ENCODE measurements around the gene CFAP97. TPM values are rescaled to one million over a fixed set of nuclear protein-coding genes. Genes with fewer than 3 reads are reported as not detected.
A peak's percentile ranks its signal among the peaks of the same experiment; 100 is the strongest.

CFAP97 gene
- total and polyA plus RNA-seq, 9 donors = 14.1 to 57.6 (median 38.2) TPM

DNA sequence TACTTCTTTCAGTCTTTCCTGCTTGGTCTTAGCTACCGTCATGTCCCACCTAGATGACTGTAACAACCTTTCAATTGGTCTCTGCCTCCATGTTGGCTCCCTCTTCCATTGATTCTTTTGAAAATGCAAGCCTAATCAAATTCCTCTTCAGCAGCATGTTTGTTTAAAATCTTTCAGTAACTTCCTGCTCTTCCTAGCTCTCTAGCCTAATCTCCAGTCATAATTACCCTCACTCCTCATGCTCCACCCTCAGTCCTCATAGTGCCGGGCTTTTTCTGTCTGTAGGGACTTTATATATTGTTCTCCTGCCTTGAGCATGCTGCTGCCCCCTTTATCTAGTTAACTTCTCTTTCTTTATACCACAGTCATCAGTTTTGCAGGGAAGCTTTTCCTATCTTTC is 17.7 kb upstream of the CFAP97 start:
- Histone ChIP-seq H3K36me3 (no peaks in the 10 kb centered on the region), H3K4me3 (no peak overlapping the region), H3K27ac (no peak overlapping the region), H3K9me3 (no peaks in the 10 kb centered on the region), H3K4me1 (ENCODE audit: insufficient read depth) (peaks cover 16% of the 10 kb centered on the region), H3K27me3 (no peaks in the 10 kb centered on the region)
- DNase-seq = no peak
- no peak for TF ChIP-seq POLR2A (IDR thresholded peaks at IDR 0.05)
- TF ChIP-seq CTCF (IDR thresholded peaks at IDR 0.05) = no peak
- no peak for TF ChIP-seq EP300 (IDR thresholded peaks at IDR 0.05)
- intact Hi-C loops (cut with DNase I) = no loop called here
- 59 to 68% (median 67%) methylated on average over 2 of the region's 2 CpGs for WGBS, 3 donors

DNA sequence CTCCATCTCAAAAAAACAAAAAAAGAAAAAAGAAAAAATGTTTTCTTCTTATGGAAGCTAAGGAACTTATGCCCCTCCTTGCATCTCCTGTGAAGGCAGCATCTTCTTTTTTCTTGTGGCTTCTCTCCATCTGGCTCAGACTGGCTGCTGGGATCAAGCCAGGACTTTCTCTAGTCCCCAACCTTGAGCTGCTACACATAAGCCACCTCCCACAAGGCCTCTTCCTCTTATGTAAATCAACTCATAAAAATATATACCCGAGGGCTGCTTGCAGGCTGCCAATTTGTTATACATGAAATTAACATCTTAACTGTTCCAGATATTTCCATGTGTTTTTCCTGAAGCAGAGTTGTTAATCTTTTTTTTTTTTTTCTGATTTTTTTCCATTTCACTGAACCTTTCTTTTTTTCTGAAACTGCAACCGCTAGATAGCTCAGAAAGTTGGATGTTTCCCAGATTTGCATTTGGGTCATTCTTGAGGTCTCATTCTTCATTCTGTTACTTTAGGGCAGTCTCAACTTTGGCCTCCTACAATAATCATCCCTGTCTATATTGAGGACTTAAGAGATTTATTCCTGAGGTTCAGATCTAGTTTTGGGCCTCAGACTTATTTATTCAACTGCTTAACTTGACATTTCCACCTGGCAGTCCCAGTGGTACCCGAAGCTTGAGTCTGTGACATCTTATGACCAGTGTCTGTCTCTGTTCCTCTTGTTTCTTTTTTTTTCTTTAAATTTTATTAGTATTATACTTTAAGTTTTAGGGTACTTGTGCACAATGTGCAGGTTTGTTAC is 15.9 kb upstream of the CFAP97 start:
- Histone ChIP-seq H3K27me3 (no peaks in the 10 kb centered on the region), H3K36me3 (no peaks in the 10 kb centered on the region), H3K4me3 (no peak overlapping the region), H3K27ac (no peak overlapping the region), H3K9me3 (no peaks in the 10 kb centered on the region), H3K4me1 (ENCODE audit: insufficient read depth) (peaks cover 14% of the 10 kb centered on the region)
- TF ChIP-seq EP300 (IDR thresholded peaks at IDR 0.05) (no peak), CTCF (IDR thresholded peaks at IDR 0.05) (no peak), POLR2A (IDR thresholded peaks at IDR 0.05) (no peak)
- intact Hi-C loops (cut with DNase I) = loop anchor here in 1 of 4 donors (10.0 kb wide), 1 partner anchor 175 kb away; the partner anchor contains the start of genes ANKRD37 and LRP2BP
- DNase-seq = peak; percentile 73 to 86 (median 80)
- WGBS, 3 donors = 20 to 25% (median 22%) methylated on average over 3 of the region's 3 CpGs

GRCh38 chr4:185218312-185218711 is 14.5 kb upstream of the CFAP97 start:
- intact Hi-C loops (cut with DNase I) = loop anchor here in 1 of 4 donors (10.0 kb wide), 1 partner anchor 176 kb away; the partner anchor contains the start of genes ANKRD37 and LRP2BP
- H3K27ac ChIP-seq = no peak overlapping the region
- H3K27me3 ChIP-seq = no peaks in the 10 kb centered on the region
- H3K36me3 ChIP-seq = no peaks in the 10 kb centered on the region
- WGBS, 3 donors = 97 to 100% (median 97%) methylated on average over 2 of the region's 2 CpGs
- no peak overlapping the region for H3K4me3 ChIP-seq
- TF ChIP-seq CTCF (IDR thresholded peaks at IDR 0.05) (no peak), EP300 (IDR thresholded peaks at IDR 0.05) (no peak), POLR2A (IDR thresholded peaks at IDR 0.05) (no peak)
- no peak for DNase-seq
- H3K9me3 ChIP-seq = no peaks in the 10 kb centered on the region
- peaks cover 14% of the 10 kb centered on the region for H3K4me1 ChIP-seq (ENCODE audit: insufficient read depth)

GRCh38 chr4:185217408-185217975 is 13.7 kb upstream of the CFAP97 start:
- H3K4me3 ChIP-seq = no peak overlapping the region
- peaks cover 14% of the 10 kb centered on the region for H3K4me1 ChIP-seq (ENCODE audit: insufficient read depth)
- WGBS, 3 donors = 68 to 76% (median 68%) methylated on average over 6 of the region's 6 CpGs
- no peaks in the 10 kb centered on the region for H3K9me3 ChIP-seq
- H3K27ac ChIP-seq = no peak overlapping the region
- H3K27me3 ChIP-seq = no peaks in the 10 kb centered on the region
- TF ChIP-seq CTCF (IDR thresholded peaks at IDR 0.05) (no peak), EP300 (IDR thresholded peaks at IDR 0.05) (no peak), POLR2A (IDR thresholded peaks at IDR 0.05) (no peak)
- intact Hi-C loops (cut with DNase I) = loop anchor here in 1 of 4 donors (10.0 kb wide), 1 partner anchor 177 kb away; the partner anchor contains the start of genes ANKRD37 and LRP2BP
- no peaks in the 10 kb centered on the region for H3K36me3 ChIP-seq
- no peak for DNase-seq

All from ovary (tissue), 9 donors.